Measurements from ENCODE around the gene RBM44. TPM values are rescaled to one million over a fixed set of nuclear protein-coding genes. Genes with fewer than 3 reads are reported as not detected.

Gene RBM44
- total RNA-seq, 1 experiment from 2014 or later: 1.0 TPM

DNA sequence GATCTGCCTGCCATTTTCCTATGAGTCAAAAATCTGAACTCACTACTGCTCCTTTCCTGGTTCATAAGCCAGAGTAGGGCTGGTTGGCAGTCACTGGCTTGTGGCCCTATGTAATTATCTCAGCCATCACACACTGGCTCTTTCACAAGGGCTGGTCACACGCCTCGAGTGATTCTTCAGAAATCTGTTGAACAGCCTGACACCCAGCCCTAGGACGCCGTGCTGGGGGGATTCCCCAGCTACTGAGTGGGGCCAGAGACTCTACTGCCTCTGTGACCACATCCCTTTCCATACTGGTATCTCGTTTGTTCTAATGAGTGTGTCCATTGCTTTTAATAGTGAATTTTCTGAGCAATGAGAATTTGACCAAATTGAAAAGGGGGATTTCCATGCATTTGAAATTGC, 45.8 kb upstream of the RBM44 start:
- no peaks in the 10 kb centered on the region for H3K9me3 Mint-ChIP-seq (ENCODE audit: low read depth, unreplicated experiment)
- DNase-seq: no peak
- H3K27ac Mint-ChIP-seq (ENCODE audit: unreplicated experiment): no peak overlapping the region
- no peaks in the 10 kb centered on the region for H3K4me1 Mint-ChIP-seq (ENCODE audit: low read depth, unreplicated experiment)
- H3K27me3 Mint-ChIP-seq (ENCODE audit: unreplicated experiment): no peaks in the 10 kb centered on the region
- no TSS peak for BruUV-seq (replicated peaks)
- CTCF ChIA-PET: no interaction called here
- no peak overlapping the region for H3K4me3 Mint-ChIP-seq (ENCODE audit: low read depth, unreplicated experiment)
- TF ChIP-seq, protein P1, sequence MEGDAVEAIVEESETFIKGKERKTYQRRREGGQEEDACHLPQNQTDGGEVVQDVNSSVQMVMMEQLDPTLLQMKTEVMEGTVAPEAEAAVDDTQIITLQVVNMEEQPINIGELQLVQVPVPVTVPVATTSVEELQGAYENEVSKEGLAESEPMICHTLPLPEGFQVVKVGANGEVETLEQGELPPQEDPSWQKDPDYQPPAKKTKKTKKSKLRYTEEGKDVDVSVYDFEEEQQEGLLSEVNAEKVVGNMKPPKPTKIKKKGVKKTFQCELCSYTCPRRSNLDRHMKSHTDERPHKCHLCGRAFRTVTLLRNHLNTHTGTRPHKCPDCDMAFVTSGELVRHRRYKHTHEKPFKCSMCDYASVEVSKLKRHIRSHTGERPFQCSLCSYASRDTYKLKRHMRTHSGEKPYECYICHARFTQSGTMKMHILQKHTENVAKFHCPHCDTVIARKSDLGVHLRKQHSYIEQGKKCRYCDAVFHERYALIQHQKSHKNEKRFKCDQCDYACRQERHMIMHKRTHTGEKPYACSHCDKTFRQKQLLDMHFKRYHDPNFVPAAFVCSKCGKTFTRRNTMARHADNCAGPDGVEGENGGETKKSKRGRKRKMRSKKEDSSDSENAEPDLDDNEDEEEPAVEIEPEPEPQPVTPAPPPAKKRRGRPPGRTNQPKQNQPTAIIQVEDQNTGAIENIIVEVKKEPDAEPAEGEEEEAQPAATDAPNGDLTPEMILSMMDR (IDR thresholded peaks at IDR 0.05; ENCODE audit: unreplicated experiment): no peak
- H3K36me3 Mint-ChIP-seq (ENCODE audit: insufficient read depth, unreplicated experiment): peaks cover 91% of the 10 kb centered on the region
- intact Hi-C loops (cut with micrococcal nuclease; ENCODE audit: unreplicated experiment): no loop called here

DNA sequence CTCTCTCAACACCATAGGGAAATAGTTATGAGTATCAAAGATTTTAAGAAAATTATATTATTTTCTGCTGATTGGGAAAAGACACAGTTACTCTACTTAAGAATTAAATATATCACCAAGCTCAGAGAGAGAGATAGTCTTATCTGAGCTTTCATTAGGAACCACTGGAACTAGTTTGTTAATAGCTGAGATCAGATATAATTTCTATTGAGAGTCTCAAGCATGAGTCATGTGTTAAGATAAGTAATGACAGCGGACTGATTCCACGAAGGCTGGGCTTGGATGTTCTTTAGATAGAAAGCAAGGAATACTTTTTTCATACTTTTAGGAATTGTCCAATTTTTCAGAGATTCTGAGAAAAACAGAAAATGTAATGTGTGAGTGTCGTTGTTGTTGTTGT, 44.4 kb upstream of the RBM44 start:
- peaks cover 83% of the 10 kb centered on the region for H3K36me3 Mint-ChIP-seq (ENCODE audit: insufficient read depth, unreplicated experiment)

DNA sequence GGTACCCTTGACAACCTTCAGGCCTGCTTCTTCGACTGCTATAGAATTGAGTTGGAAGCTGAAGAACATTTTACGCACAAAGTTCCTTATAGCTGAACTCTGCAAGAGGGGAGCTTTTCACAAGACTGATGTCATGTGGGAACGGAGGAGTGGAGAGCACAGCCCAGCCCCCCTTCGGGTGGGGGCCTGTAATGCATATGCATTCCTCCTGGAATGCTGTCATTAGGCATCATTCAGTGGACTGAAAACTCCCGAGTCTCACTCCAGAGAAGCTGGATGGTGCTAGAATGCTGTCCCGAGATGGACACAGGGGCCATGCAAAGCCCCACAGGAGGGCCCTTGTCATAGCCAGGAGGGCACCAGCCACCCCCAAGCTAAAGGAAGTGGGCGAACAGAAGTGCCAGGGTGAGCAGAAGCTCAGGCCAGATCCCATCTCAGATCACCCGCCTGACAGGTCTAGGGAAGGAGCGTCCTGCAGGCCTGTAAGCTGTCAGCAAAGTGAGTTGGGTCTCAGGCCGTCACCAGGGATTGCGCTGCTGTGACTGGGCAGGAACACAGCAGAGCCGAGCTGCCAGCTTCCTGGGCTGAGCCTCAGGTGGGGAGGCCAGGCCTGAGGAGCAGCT, 43.8 kb upstream of the RBM44 start:
- TF ChIP-seq, protein P1 (IDR thresholded peaks at IDR 0.05; ENCODE audit: unreplicated experiment): no peak
- Mint-ChIP-seq H3K27me3 (ENCODE audit: unreplicated experiment) (no peaks in the 10 kb centered on the region), H3K4me1 (ENCODE audit: low read depth, unreplicated experiment) (no peaks in the 10 kb centered on the region), H3K4me3 (ENCODE audit: low read depth, unreplicated experiment) (no peak overlapping the region), H3K36me3 (ENCODE audit: insufficient read depth, unreplicated experiment) (peaks cover 82% of the 10 kb centered on the region), H3K27ac (ENCODE audit: unreplicated experiment) (no peak overlapping the region), H3K9me3 (ENCODE audit: low read depth, unreplicated experiment) (no peaks in the 10 kb centered on the region)
- no TSS peak for BruUV-seq (replicated peaks)
- DNase-seq: no peak
- CTCF ChIA-PET: no interaction called here
- intact Hi-C loops (cut with micrococcal nuclease; ENCODE audit: unreplicated experiment): no loop called here

More for the DNA sequence above, 44.4 kb upstream of the RBM44 start:
- no peak overlapping the region for H3K4me3 Mint-ChIP-seq (ENCODE audit: low read depth, unreplicated experiment)
- DNase-seq: no peak
- TF ChIP-seq, protein P1 (IDR thresholded peaks at IDR 0.05; ENCODE audit: unreplicated experiment): no peak
- H3K27me3 Mint-ChIP-seq (ENCODE audit: unreplicated experiment): no peaks in the 10 kb centered on the region
- BruUV-seq (replicated peaks): no TSS peak
- no peaks in the 10 kb centered on the region for H3K9me3 Mint-ChIP-seq (ENCODE audit: low read depth, unreplicated experiment)
- intact Hi-C loops (cut with micrococcal nuclease; ENCODE audit: unreplicated experiment): no loop called here
- H3K4me1 Mint-ChIP-seq (ENCODE audit: low read depth, unreplicated experiment): no peaks in the 10 kb centered on the region
- no peak overlapping the region for H3K27ac Mint-ChIP-seq (ENCODE audit: unreplicated experiment)
- CTCF ChIA-PET: no interaction called here

DNA sequence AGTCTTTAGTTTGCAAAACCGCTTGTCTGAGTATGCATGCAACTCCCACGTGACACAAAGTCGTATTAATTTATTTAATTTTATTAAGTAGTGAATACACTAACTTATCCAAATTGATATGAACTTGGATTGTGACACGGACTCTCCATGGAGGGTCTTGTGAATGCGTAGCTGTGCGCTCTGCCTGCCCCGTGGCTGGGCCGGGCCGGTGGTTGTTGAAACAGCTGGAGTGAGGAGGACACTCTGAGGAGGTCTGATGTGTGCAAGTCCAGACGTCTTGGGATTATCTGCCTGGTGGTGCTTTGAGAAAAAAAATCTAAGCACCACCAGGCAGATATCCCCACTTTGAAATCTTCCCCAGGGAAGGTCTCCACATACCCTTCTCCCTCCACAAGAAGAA, 41.0 kb upstream of the RBM44 start:
- Mint-ChIP-seq H3K9me3 (ENCODE audit: low read depth, unreplicated experiment) (no peaks in the 10 kb centered on the region), H3K27ac (ENCODE audit: unreplicated experiment) (no peak overlapping the region), H3K27me3 (ENCODE audit: unreplicated experiment) (no peaks in the 10 kb centered on the region), H3K4me3 (ENCODE audit: low read depth, unreplicated experiment) (no peak overlapping the region), H3K4me1 (ENCODE audit: low read depth, unreplicated experiment) (no peaks in the 10 kb centered on the region), H3K36me3 (ENCODE audit: insufficient read depth, unreplicated experiment) (peaks cover 65% of the 10 kb centered on the region)
- CTCF ChIA-PET: interaction anchor here (0.9 kb wide), 1 partner anchor 11 kb away, joined by 3 read pairs; no protein-coding TSS in a partner anchor
- no TSS peak for BruUV-seq (replicated peaks)
- TF ChIP-seq, protein P1 (IDR thresholded peaks at IDR 0.05; ENCODE audit: unreplicated experiment): no peak
- DNase-seq: no peak
- intact Hi-C loops (cut with micrococcal nuclease; ENCODE audit: unreplicated experiment): no loop called here
